ENCODE results near the gene CSAG1.
"Not testable (repeated sequence)": the region's sequence is repeated elsewhere in the genome, so short reads cannot be mapped to it uniquely, and the experiment has no call there.

The CSAG1 gene

GRCh38 chrX:152733261-152733975 is at the start of gene CSAG1, which contains the start of gene MAGEA12:
TSS of gene CSAG1 (minus strand) at chrX:152733721. CDS start at chrX:152732460, 1,261 bp downstream.
TSS of gene MAGEA12 (plus strand) at chrX:152733757. CDS start at chrX:152736162, 2,405 bp downstream.
- no peak for DNase-seq

- not testable (repeated sequence) for DNase-seq
Observed at GRCh38 chrX:152769549-152770289, 36.2 kb upstream of the CSAG1 start, which contains the start of gene MAGEA6. TSS of gene MAGEA6 (minus strand) at chrX:152769689. CDS start at chrX:152767650, 2,039 bp downstream.

GRCh38 chrX:152766562-152766961 is 33.0 kb upstream of the CSAG1 start:
- not testable (repeated sequence) for DNase-seq

- not testable (repeated sequence) for DNase-seq
Observed at GRCh38 chrX:152761582-152761981, 28.1 kb upstream of the CSAG1 start.

GRCh38 chrX:152759544-152759943 is 26.0 kb upstream of the CSAG1 start:
- DNase-seq, result not testable (repeated sequence)

- not testable (repeated sequence) for DNase-seq
Observed at GRCh38 chrX:152758918-152759317, 25.4 kb upstream of the CSAG1 start, which contains the start of gene CSAG3. TSS of gene CSAG3 (plus strand) at chrX:152759218.

- DNase-seq, result not testable (repeated sequence)
Observed at GRCh38 chrX:152754871-152755270, 21.4 kb upstream of the CSAG1 start.

GRCh38 chrX:152753686-152754650 is 20.4 kb upstream of the CSAG1 start, which contains the start of gene MAGEA2:
TSS of gene MAGEA2 (minus strand) at chrX:152753842. CDS start at chrX:152751363, 2,479 bp downstream.
- not testable (repeated sequence) for DNase-seq

- DNase-seq, result no peak
Observed at GRCh38 chrX:152738560-152738959, 5.0 kb upstream of the CSAG1 start.

GRCh38 chrX:152736528-152736927 is 3.0 kb upstream of the CSAG1 start:
- not testable (repeated sequence) for DNase-seq

- DNase-seq, result no peak
Observed at GRCh38 chrX:152735860-152736511, 2.5 kb upstream of the CSAG1 start.

- no peak for DNase-seq
Observed at GRCh38 chrX:152735101-152735500, 1.6 kb upstream of the CSAG1 start.

GRCh38 chrX:152734143-152734858 is 780 bp upstream of the CSAG1 start:
- DNase-seq, result not testable (repeated sequence)

- no peak for DNase-seq
Observed at GRCh38 chrX:152725409-152725808, 8.1 kb downstream of the CSAG1 start.

- not testable (repeated sequence) for DNase-seq
Observed at GRCh38 chrX:152713815-152714787, 19.4 kb downstream of the CSAG1 start, which contains the start of gene MAGEA2B. TSS of gene MAGEA2B (plus strand) at chrX:152714628. CDS start at chrX:152717107, 2,479 bp downstream.

- not testable (repeated sequence) for DNase-seq
Observed at GRCh38 chrX:152713195-152713594, 20.3 kb downstream of the CSAG1 start.

- not testable (repeated sequence) for DNase-seq
Observed at GRCh38 chrX:152709173-152709572, 24.3 kb downstream of the CSAG1 start, which contains the start of gene CSAG2. TSS of gene CSAG2 (minus strand) at chrX:152709273. CDS start at chrX:152709112, 161 bp downstream.

GRCh38 chrX:152706500-152706899 is 27.0 kb downstream of the CSAG1 start:
- not testable (repeated sequence) for DNase-seq

- not testable (repeated sequence) for DNase-seq
Observed at GRCh38 chrX:152700390-152700789, 33.1 kb downstream of the CSAG1 start.
